ENCODE measurements around the gene GMDS. TPM values are rescaled to one million over a fixed set of nuclear protein-coding genes. Genes with fewer than 3 reads are reported as not detected.

GMDS gene
- polyA plus RNA-seq, 1 experiment = 7.1 TPM

DNA sequence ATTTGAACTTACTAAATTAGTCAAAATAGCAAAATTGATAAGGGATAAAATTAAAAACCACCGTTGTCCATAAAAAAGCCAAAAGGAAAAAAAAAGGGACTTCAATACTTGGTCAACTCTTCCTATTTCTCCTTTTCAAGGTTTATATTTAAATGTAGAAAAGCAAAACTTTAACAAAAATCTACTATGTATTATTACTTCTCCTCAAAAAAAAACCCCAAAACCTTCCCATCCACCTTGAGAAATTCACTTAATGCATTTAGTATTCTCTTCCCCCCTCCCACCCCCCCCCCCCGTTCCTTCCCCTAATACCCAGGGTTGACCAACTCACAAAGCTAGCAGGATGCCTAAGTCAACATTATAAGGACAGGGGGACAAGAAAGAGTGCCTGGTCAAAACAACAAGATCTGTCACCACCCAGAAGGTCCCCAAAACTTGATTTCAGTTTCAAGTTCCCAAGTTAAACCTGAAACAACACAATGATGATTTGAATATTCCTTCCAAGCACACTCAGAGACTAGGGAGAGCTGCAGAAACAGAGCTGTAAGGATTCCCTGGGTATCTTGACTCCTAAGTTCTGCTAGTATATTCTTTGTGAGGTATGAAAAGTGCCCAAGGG lies 14.6 kb downstream of the GMDS start:
- ChIA-PET CTCF (no interaction called here), POLR2A (no interaction called here)
- Histone ChIP-seq H3K4me3 (ENCODE audit: low read depth, low read length) (no peak overlapping the region), H3K36me3 (ENCODE audit: control insufficient read depth, insufficient read depth, low read length) (no peaks in the 10 kb centered on the region), H3K27me3 (ENCODE audit: control insufficient read depth, insufficient read depth, low read length) (no peaks in the 10 kb centered on the region)
- TF ChIP-seq, protein P1, sequence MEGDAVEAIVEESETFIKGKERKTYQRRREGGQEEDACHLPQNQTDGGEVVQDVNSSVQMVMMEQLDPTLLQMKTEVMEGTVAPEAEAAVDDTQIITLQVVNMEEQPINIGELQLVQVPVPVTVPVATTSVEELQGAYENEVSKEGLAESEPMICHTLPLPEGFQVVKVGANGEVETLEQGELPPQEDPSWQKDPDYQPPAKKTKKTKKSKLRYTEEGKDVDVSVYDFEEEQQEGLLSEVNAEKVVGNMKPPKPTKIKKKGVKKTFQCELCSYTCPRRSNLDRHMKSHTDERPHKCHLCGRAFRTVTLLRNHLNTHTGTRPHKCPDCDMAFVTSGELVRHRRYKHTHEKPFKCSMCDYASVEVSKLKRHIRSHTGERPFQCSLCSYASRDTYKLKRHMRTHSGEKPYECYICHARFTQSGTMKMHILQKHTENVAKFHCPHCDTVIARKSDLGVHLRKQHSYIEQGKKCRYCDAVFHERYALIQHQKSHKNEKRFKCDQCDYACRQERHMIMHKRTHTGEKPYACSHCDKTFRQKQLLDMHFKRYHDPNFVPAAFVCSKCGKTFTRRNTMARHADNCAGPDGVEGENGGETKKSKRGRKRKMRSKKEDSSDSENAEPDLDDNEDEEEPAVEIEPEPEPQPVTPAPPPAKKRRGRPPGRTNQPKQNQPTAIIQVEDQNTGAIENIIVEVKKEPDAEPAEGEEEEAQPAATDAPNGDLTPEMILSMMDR (IDR thresholded peaks at IDR 0.05; ENCODE audit: insufficient read depth, low read depth, low read length) = no peak
- no peak for DNase-seq (ENCODE audit: low read depth)

DNA sequence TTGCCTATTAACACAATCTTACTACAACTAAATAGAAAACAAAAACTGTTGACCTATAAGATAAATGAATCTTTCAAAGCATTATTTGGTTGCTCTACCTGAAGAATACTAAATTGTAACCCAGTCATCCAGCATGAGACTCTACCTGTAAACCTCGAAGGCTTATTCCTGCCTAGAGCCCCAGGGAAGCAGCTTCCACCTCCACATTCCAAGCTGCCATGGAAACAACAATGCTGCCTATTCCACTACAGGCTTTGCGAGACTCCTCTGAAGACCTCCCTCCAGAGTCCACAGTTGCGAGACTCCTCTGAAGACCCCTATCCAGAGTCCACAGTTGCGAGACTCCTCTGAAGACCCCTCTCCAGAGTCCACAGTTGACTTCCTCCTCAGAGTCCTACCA lies 15.7 kb downstream of the GMDS start:
- TF ChIP-seq, protein P1 (IDR thresholded peaks at IDR 0.05; ENCODE audit: insufficient read depth, low read depth, low read length) = no peak
- Histone ChIP-seq H3K36me3 (ENCODE audit: control insufficient read depth, insufficient read depth, low read length) (no peaks in the 10 kb centered on the region), H3K4me3 (ENCODE audit: low read depth, low read length) (no peak overlapping the region), H3K27me3 (ENCODE audit: control insufficient read depth, insufficient read depth, low read length) (no peaks in the 10 kb centered on the region)
- DNase-seq (ENCODE audit: low read depth) = no peak
- CTCF ChIA-PET = no interaction called here
- POLR2A ChIA-PET = no interaction called here

DNA sequence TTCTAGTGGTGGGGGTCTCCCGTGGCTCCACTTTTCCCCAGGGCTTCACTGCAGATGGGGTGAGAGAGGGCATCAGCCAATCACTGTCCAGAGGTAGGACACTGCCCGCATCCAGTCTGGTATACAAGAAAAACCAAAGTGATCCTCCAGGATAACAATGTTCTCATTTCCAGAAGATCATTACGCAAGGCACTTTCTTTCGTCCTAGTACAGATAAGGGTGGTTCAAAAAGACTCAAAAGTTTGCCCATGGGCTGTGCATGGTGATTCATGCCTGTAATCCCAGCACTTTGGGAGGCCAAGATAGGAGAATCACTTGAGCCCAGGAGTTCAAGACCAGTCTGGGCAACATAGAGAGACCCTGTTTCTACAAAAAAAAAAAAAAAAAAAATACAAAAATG lies 16.4 kb downstream of the GMDS start:
- DNase-seq (ENCODE audit: low read depth) = no peak
- Histone ChIP-seq H3K4me3 (ENCODE audit: low read depth, low read length) (no peak overlapping the region), H3K36me3 (ENCODE audit: control insufficient read depth, insufficient read depth, low read length) (no peaks in the 10 kb centered on the region), H3K27me3 (ENCODE audit: control insufficient read depth, insufficient read depth, low read length) (no peaks in the 10 kb centered on the region)
- ChIA-PET POLR2A (no interaction called here), CTCF (interaction anchor here (0.6 to 1.0 kb wide), 2 partner anchors 20 to 32 kb away, joined by 3 read pairs; no protein-coding TSS in a partner anchor)
- TF ChIP-seq, protein P1 (IDR thresholded peaks at IDR 0.05; ENCODE audit: insufficient read depth, low read depth, low read length) = no peak

DNA sequence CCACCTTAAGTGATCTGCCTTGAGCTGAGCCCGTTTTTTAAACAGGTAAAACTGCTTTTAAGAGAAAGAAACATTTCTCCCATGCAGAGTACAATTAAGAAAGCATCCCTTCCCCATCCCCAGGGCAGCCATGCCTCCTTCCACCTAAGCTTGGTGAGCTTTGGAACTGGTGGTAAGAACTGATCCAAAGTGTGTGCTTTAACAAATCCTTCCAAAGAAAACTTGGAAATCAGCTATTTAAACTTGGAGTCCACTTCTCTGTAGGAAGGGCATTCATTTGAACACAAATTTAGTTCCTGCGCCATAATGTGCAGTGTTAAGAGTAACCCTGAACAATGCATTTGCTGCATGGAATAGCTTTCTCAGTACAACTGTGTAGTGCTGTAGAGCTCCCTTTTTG lies 17.0 kb downstream of the GMDS start:
- TF ChIP-seq, protein P1 (IDR thresholded peaks at IDR 0.05; ENCODE audit: insufficient read depth, low read depth, low read length) = no peak
- CTCF ChIA-PET = interaction anchor here (0.6 to 1.0 kb wide), 2 partner anchors 19 to 32 kb away, joined by 3 read pairs; no protein-coding TSS in a partner anchor
- POLR2A ChIA-PET = no interaction called here
- no peaks in the 10 kb centered on the region for H3K36me3 ChIP-seq (ENCODE audit: control insufficient read depth, insufficient read depth, low read length)
- no peak overlapping the region for H3K4me3 ChIP-seq (ENCODE audit: low read depth, low read length)
- DNase-seq (ENCODE audit: low read depth) = no peak
- H3K27me3 ChIP-seq (ENCODE audit: control insufficient read depth, insufficient read depth, low read length) = no peaks in the 10 kb centered on the region

DNA sequence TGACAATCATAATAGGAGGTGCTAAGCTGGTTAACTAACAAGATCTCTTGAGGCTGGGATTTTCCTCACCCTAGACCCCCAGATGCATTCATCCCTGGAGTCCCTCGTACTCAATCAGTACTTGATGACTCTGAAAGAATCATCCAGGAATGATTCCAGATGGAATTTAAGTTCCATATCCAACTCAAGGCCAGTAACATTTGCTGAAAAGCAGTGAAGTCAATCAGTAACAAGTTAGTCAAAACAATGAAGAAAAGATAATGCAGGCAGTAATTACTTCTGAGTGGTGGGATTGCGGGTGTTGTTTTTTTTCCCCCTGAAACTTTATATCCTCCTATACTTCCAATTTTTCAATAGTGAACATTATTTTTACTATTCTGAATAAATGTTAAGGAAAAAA lies 18.6 kb downstream of the GMDS start:
- Histone ChIP-seq H3K4me3 (ENCODE audit: low read depth, low read length) (no peak overlapping the region), H3K27me3 (ENCODE audit: control insufficient read depth, insufficient read depth, low read length) (no peaks in the 10 kb centered on the region), H3K36me3 (ENCODE audit: control insufficient read depth, insufficient read depth, low read length) (no peaks in the 10 kb centered on the region)
- CTCF ChIA-PET = interaction anchor here (2.1 kb wide), 1 partner anchor 17 kb away, joined by 7 read pairs; no protein-coding TSS in a partner anchor
- TF ChIP-seq, protein P1 (IDR thresholded peaks at IDR 0.05; ENCODE audit: insufficient read depth, low read depth, low read length) = no peak
- POLR2A ChIA-PET = no interaction called here
- DNase-seq (ENCODE audit: low read depth) = no peak

Data from BJ (cell line).